ENCODE measurements around the gene COL11A1. TPM values are rescaled to one million over a fixed set of nuclear protein-coding genes. Genes with fewer than 3 reads are reported as not detected.
"Not testable (repeated sequence)": the region's sequence is repeated elsewhere in the genome, so short reads cannot be mapped to it uniquely, and the experiment has no call there.

Gene COL11A1
- total RNA-seq, 4 donors from 2014 or later = 0.34 to 3.7 (median 1.8) TPM

DNA sequence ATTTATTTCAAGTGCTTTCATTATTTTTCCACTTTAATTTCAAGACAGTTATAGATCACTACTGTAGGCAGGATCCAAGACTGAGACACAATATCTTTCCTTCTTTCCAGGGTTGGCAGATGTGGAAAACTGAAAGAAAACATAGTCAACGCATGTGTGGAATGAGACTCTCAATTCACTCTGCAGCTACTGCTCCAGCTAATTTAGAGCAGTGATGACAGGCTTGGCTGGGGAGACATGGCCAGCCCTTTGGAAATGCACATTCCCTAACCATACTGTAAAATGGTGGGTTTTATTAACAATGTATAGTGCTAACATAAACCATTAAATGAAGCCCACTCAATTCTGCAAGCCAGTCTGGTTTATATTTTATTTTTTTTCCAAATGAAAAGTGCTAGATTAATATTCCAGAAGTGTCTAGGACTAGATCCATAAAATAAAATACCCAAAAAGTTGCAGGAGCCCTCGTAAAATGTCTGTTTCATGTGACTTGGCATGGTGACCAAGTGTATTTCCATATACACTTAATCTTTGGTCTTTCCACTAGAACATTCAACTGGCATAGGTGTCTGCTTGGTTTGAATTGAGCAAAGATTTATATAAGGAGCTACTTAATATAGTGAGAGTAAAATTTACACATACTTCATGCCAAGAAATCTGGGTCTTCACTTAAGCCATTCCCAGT lies 32.9 kb downstream of the COL11A1 start:
- no peak for TF ChIP-seq POLR2A (IDR thresholded peaks at IDR 0.05)
- TF ChIP-seq, protein P1, sequence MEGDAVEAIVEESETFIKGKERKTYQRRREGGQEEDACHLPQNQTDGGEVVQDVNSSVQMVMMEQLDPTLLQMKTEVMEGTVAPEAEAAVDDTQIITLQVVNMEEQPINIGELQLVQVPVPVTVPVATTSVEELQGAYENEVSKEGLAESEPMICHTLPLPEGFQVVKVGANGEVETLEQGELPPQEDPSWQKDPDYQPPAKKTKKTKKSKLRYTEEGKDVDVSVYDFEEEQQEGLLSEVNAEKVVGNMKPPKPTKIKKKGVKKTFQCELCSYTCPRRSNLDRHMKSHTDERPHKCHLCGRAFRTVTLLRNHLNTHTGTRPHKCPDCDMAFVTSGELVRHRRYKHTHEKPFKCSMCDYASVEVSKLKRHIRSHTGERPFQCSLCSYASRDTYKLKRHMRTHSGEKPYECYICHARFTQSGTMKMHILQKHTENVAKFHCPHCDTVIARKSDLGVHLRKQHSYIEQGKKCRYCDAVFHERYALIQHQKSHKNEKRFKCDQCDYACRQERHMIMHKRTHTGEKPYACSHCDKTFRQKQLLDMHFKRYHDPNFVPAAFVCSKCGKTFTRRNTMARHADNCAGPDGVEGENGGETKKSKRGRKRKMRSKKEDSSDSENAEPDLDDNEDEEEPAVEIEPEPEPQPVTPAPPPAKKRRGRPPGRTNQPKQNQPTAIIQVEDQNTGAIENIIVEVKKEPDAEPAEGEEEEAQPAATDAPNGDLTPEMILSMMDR (IDR thresholded peaks at IDR 0.05) = no peak
- intact Hi-C loops (cut with DNase I; ENCODE audit: low total_unique reads) = no loop called here
- H3K4me3 ChIP-seq (ENCODE audit: low read depth, poor library complexity, severe bottlenecking) = no peak overlapping the region
- WGBS, 2 donors = 65 to 66% methylated on average over 2 of the region's 2 CpGs
- DNase-seq (ENCODE audit: low spot score in 2 of 2) = no peak

DNA sequence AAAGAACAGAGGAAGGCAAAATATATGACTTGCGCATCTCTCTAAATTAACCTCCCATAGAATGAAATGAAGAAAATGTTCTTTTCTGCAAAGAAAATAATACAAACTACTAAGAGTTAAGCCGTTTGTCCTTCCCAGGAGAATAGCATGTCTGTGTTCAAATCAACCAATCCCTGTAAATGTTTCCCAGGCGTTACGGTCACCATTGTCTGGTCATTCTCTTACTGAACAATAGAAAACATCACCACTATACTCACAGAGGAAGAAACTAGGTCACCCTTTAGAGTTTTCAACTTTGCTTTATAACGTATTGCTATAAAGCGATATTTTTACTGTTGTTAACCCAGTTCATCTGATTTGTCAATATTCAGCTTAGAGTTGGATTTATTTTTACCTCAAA lies 34.1 kb downstream of the COL11A1 start:
- intact Hi-C loops (cut with DNase I; ENCODE audit: low total_unique reads) = no loop called here
- no peak overlapping the region for H3K4me3 ChIP-seq (ENCODE audit: low read depth, poor library complexity, severe bottlenecking)
- TF ChIP-seq, protein P1 (IDR thresholded peaks at IDR 0.05) = no peak
- no peak for TF ChIP-seq POLR2A (IDR thresholded peaks at IDR 0.05)
- no peak for DNase-seq (ENCODE audit: low spot score in 2 of 2)
- 78 to 87% methylated on average over 6 of the region's 6 CpGs for WGBS, 2 donors

DNA sequence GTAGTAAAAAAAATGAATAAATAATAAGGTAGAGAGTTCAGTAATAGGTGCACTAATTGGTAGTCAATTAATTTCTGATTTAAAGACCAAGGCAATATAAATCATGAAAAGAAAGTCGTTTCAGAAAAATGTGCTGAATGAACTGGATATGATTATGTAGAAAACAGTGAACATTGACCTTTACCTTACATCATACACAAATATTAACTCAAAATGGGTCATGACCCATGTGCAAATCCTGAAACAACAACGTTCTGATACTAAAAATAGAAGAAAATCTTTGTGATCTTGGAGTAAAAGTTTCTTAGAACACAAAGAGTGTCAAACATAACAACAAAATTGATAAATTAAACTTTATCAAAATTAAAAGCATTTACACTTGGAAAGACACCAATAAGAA lies 39.1 kb downstream of the COL11A1 start:
- intact Hi-C loops (cut with DNase I; ENCODE audit: low total_unique reads) = no loop called here
- 23 to 25% methylated on average over 2 of the region's 2 CpGs for WGBS, 2 donors
- DNase-seq (ENCODE audit: low spot score in 2 of 2) = no peak
- H3K4me3 ChIP-seq (ENCODE audit: low read depth, poor library complexity, severe bottlenecking) = no peak overlapping the region
- TF ChIP-seq, protein P1 (IDR thresholded peaks at IDR 0.05) = no peak
- TF ChIP-seq POLR2A (IDR thresholded peaks at IDR 0.05) = no peak

DNA sequence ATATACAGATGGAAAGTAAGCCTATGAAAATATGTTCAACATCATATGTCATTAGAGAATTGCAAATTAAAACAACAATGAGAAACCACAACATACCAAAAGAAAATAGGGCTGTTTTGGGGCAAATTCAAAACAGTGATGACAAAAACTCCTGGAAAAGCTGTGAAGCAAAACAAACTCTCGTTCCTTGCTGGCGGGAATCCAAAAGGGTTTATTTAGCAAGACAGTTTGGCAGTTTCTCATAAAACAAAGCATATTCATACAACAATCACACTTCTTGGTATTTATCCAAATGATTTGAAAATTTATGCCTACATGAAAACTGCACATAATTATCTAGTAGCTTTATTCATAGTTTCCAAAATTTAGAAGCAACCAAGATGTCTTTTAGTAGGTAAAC lies 44.4 kb downstream of the COL11A1 start:
- intact Hi-C loops (cut with DNase I; ENCODE audit: low total_unique reads) = no loop called here
- no peak overlapping the region for H3K4me3 ChIP-seq (ENCODE audit: low read depth, poor library complexity, severe bottlenecking)
- WGBS, 2 donors = 41% methylated on average over 2 of the region's 2 CpGs
- no peak for TF ChIP-seq POLR2A (IDR thresholded peaks at IDR 0.05)
- TF ChIP-seq, protein P1 (IDR thresholded peaks at IDR 0.05) = no peak
- DNase-seq (ENCODE audit: low spot score in 2 of 2) = no peak

DNA sequence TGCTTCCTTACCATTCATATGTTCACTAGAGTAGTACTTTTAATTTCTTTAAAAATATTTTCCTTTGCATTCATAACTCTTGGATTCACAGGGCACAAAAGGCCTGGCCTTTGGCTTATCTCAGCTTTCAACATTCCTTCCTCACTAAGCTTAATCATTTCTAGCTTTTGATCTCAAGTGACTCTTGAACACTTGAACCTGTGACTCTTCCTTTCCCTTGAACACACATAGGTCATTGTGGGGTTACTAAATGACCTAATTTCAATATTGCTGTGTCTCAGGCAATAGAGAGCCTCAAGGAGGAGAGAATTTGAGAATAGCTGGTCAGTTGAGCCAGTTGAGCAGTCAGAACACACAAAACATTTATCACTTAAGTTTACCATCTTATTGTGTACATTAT lies 49.9 kb downstream of the COL11A1 start:
- H3K4me3 ChIP-seq (ENCODE audit: low read depth, poor library complexity, severe bottlenecking) = no peak overlapping the region
- no peak for DNase-seq (ENCODE audit: low spot score in 2 of 2)
- intact Hi-C loops (cut with DNase I; ENCODE audit: low total_unique reads) = no loop called here
- no peak for TF ChIP-seq POLR2A (IDR thresholded peaks at IDR 0.05)
- TF ChIP-seq, protein P1 (IDR thresholded peaks at IDR 0.05) = no peak

DNA sequence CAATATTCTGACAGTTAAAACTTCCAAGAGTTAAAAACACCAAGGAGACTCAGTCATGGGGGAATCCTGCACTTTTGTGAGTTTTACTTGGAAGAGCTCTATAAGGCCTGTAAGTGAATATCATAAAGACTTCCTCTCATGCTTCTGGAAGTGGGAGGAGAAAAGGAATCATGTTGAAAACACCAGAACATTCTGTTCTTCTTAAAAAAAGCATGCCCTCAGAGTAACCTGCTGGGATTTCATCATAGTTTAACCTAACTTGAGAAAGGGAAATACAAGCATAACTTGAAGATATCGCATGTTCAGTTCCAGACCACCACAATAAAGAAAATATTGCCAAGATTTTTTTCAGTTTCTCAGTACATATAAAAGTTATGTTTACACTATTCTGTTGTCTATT lies 51.9 kb downstream of the COL11A1 start:
- no peak for TF ChIP-seq POLR2A (IDR thresholded peaks at IDR 0.05)
- TF ChIP-seq, protein P1 (IDR thresholded peaks at IDR 0.05) = no peak
- no peak for DNase-seq (ENCODE audit: low spot score in 2 of 2)
- intact Hi-C loops (cut with DNase I; ENCODE audit: low total_unique reads) = no loop called here
- WGBS, 2 donors = 85 to 88% methylated on average over 1 of the region's 1 CpG
- no peak overlapping the region for H3K4me3 ChIP-seq (ENCODE audit: low read depth, poor library complexity, severe bottlenecking)

DNA sequence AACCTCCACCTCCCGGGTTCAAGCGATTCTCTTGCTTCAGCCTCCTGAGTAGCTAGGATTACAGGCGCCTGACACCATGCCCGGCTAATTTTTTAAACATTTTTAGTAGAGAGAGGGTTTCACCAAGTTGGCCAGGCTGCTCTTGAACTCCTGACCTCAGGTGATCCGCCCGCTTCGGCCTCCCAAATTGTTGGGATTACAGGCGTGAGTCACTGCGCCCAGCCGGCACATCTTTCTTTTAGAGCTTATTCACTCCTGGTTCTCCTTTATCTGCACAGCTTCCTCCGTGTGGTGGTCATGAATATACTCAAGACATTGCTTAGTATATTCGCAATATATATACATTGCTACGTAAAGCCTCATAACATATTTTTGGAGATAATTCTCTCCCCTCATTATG lies 80.2 kb downstream of the COL11A1 start:
- intact Hi-C loops (cut with DNase I; ENCODE audit: low total_unique reads); H3K4me3 ChIP-seq (ENCODE audit: low read depth, poor library complexity, severe bottlenecking); DNase-seq (ENCODE audit: low spot score in 2 of 2): not testable (repeated sequence)
- 89 to 94% methylated on average over 13 of the region's 13 CpGs for WGBS, 2 donors
